PFSK-1 (cell line): ENCODE measurements around the gene FRMD4B.

Source experiments
- FOXP2 ChIP-seq: optimal IDR thresholded peaks from 2 replicates; pipeline ENCODE3; 2011; ENCODE audit warnings: borderline replicate concordance, control low read depth, inconsistent platforms; ENCODE audit not compliant: insufficient read depth; ENCODE audit errors: extremely low read length, extremely low read depth
- POLR2AphosphoS5 ChIP-seq: IDR thresholded peaks from 2 replicates; pipeline ENCODE4 v1.6.1; 2012; ENCODE audit warnings: low read depth, mild to moderate bottlenecking, control low read depth, low read length, moderate library complexity
- REST ChIP-seq, 2 experiments: IDR thresholded peaks; 2 replicates each; pipeline versions ENCODE4 v1.6.1 to v1.8.0; 2011 to 2012; ENCODE audit warnings: low read depth in 2 of 2, low read length in 2 of 2, control low read depth in 1 of 2, inconsistent platforms in 1 of 2, mild to moderate bottlenecking in 1 of 2, moderate library complexity in 1 of 2; ENCODE audit not compliant: insufficient read depth in 1 of 2
- SIN3A ChIP-seq: IDR thresholded peaks from 2 replicates; pipeline ENCODE4 v1.6.1; 2012; ENCODE audit warnings: mild to moderate bottlenecking, low read length, moderate library complexity, borderline replicate concordance; ENCODE audit not compliant: insufficient read depth
- TAF1 ChIP-seq: IDR thresholded peaks from 2 replicates; pipeline ENCODE4 v1.6.1; 2012; ENCODE audit warnings: low read length, control low read depth, borderline replicate concordance; ENCODE audit not compliant: insufficient read depth

DNA sequence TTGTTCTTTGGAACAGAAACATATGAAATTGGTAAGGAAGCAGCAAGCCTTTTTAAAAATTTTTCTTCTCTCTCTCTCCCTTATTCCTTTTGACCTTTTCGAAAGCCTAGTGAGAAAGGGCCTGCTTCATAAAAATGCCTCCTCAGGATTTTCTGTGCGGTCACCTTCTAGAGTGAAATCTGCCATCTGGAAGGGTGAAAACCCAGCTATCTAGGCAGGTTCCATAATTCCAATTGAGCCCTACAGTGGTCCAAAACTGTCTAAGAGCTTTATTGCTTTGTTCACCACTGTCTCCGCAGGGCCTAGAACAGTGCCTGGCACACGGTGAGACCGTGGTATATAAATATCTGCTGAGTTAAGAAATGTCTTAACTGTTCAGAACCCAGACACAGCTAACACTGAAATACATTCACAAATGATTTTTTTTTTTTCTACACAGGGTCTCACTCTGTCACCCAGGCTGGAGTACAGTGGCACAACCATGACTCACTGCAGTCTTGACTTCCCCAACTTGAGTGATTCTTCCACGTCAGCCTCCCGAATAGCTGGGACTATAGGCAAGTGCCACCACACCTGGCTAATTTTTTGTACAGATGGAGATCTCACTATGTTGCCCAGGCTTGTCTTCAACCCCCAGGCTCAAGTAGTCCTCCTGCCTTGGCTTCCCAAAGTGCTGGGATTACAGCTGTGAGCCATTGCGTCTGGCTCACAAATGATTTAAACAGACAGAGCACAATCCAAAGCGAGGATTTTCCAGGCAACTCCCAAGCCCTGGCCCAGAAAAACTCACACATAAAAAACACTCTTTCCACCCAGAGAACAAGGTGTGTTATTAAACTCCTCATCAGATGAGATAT, 64.4 kb downstream of the FRMD4B start:
- no peak for TF ChIP-seq POLR2AphosphoS5
- TF ChIP-seq TAF1 = no peak
- TF ChIP-seq REST (IDR thresholded peaks at IDR 0.05; ENCODE audit: insufficient read depth in 1 of 2, low read depth in 2 of 2, low read length in 2 of 2) = no peak
- no peak for TF ChIP-seq SIN3A
- no peak for TF ChIP-seq FOXP2
